NCI-H82 treated with DMSO at 0.1 percent for 48 hours (cell line): ENCODE measurements around the gene TBC1D1.
"Not testable (repeated sequence)": the region's sequence is repeated elsewhere in the genome, so short reads cannot be mapped to it uniquely, and the experiment has no call there.

ENCODE experiments used
- DNase-seq: peaks from one replicate; lab custom pipeline; 2025; ENCODE audit not compliant: unreplicated experiment; lab: John Stamatoyannopoulos, UW

The TBC1D1 gene

DNA sequence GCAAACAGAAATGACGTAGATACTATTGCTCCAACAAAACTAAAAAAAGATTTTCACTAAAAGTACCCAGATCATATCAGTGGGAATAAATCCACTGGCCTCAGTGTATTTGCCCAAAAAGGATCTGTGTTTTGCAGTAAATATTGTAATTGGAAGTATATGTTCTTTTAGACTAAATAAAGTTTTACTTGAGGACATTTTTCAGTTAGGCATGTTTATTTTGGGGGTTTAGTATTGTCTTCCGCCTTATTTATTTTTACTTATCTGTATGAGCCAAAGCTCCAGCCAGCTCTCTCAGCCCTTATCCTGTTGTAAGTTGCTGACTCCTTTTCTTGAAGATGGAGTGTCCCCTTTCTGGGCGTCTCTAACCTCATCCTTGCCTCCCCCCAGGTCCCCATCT is 119.1 kb downstream of the TBC1D1 start:
- no peak for DNase-seq

DNA sequence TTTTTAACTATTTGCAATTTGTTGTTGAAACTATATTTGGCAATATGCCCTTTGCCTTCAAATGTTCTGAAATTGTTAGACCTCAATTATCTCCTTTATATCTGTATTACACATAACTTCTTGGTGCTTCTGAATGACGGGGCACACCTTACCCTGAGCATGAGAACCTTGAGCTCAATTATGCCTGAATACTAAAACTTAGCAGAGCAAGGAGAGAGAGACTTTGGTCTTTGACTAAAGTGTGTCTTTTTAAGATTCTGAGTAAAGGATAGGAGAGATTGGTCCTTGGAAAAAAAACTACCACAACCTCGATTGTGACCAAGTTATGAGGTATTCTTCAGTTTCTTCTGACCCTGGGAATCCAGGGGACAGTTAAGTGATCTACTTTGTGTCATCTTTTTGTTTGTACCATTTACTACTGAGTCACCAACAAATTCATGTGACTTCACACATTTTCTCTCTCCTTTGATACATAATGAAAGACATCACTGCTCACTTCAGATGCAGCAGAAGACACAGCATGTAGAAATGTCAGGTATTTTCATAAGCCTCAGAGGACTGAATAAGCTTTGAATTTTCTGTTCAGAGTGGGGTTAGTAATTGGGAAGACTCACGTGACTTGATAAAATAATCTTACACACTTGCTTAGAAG is 120.8 kb downstream of the TBC1D1 start:
- DNase-seq, result no peak

DNA sequence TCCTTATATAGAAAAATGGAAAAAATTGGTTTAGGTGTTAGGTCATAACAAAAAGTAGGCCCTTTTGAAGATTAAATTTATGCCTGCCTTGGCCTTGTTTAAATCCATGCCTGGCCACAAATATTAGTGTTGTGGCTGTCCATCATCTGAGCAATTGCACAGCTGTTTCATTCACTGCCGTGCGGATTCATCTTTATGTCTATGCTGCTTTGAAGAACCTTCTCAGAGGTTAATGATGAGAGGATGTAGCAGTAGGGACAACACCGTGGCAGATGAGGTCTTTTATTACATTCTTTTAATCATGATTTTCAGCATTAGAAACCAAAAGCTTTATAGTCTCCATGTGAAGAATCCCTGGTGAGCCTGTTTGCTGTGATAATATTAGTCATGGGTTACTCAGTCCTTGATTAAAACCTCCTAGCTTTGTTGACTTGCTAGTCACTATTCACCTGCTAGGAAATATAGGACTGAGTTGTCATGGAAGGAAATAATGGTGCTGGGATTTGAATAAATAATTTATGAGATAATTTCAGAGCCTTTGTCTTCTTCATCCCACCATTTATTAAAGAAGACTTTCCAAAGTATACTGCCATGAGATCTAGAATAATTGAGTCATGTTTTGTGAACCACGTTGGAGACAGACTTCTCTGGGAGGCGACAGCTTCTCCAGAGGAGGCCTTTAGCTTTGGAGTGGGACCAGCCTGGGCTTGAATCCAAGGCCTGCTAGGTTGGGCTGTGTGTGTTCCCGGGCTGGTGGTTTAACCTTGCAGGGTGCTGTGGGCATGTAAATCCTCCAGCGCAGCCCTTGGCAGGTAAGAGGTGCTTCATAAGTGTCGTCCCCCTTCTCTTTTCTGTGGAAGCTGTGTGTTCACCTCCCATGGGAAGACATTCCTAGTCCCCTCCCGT is 122.8 kb downstream of the TBC1D1 start:
- no peak for DNase-seq

DNA sequence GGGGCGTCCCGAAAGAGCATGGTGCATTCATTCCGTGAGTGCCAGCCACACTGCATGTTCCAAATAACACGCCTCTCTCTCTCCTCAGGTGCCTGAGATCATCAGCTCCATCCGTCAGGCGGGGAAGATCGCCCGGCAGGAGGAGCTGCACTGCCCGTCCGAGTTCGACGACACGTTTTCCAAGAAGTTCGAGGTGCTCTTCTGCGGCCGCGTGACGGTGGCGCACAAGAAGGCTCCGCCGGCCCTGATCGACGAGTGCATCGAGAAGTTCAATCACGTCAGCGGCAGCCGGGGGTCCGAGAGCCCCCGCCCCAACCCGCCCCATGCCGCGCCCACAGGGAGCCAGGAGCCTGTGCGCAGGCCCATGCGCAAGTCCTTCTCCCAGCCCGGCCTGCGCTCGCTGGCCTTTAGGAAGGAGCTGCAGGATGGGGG is 123.6 kb downstream of the TBC1D1 start:
- DNase-seq, result no peak

DNA sequence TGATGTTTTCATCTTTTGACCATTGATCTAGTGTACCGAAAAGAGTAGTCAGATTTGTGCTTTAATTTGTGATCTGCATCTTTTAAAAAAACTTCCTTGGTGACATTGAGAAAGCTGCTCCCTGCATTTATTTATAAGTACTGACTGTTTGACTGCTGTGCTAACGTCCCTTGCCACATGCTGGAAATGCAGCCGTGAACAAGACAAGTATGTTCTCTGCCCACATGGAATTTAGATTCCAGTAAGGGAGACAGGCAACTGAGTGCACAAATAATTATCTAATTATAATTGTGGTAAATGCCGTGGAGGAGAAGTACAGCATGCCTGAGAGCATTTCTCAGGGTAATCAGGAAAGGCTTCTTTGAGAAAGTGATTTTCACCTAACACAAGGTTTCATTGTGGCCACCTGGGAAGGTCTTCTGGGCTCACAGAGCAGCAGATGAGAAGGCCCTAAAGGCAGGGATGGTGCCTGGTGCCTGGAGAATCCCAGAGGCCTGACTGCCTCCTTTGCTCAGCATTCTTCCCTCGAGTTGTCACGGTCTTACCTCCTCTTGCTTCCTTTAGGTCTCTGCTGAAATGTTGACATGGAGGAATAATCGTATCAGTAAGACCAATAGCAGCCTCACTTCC is 125.1 kb downstream of the TBC1D1 start:
- DNase-seq, result no peak

DNA sequence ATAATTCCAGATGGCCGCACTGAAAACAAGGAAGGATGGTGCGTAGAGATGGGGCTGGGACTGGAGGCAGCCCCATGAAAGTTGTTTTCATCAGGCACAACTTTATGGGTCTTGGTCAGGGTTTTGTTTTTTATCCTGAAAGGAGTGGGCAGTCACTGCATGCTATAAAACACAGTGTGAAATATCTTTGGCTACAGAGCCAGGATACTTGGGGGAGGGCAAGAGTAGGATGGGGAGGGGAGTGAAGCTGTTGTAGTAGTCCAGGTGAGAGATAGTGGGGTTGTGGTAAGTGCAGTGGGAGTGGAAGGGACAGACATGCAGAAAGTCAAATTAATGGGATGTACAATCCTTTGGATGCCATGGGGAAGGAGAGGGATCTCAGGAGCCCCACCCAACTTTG is 125.8 kb downstream of the TBC1D1 start:
- no peak for DNase-seq

DNA sequence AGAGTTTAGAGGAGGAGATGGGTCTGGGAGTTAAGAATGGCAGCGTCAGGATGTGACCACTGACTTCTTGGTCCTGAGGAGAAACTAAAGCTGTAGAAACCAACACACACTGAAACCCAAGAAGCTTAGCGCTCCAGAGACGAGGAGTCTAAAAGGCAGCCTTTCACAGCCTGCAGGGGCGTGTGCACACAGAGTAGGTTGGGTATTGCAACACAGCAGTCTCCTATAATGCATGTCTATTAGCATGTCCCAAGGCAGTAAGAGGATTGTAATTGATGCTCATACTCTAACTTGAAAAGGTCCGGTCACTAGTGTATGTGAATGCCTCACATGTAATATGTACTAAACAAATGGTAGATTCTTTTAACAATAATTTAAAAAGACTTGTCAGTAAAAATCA is 126.7 kb downstream of the TBC1D1 start:
- no peak for DNase-seq

DNA sequence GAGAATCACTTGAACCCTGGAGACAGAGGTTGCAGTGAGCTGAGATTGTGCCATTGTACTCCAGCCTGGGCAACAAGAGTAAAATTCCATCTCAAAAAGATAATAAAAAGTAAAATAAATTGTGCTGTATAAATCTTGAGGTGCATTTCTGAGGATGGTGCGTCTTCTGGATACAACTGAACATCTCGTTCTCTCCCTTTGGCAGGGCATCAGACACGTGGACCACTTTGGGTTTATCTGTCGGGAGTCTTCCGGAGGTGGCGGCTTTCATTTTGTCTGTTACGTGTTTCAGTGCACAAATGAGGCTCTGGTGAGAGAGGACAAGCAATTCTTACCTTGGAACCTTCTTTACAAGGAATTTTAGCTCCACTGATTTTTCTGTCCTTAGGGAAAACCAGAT is 129.5 kb downstream of the TBC1D1 start:
- no peak for DNase-seq

DNA sequence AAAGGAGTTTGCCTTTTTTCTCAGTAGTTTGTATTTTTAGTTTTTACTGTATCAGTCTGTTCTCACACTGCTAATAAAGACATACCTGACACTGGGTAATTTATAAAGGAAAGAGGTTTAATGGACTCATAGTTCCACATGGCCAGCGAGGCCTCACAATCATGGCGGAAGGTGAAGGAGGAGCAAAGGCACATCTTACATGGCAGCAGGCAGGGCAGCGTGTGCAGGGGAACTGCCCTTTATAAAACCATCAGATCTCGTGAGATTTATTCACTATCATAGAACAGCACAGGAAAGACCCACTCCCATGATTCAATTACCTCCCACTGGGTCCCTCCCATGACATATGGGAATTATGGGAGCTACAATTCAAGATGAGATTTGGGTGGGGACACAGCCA is 130.1 kb downstream of the TBC1D1 start:
- not testable (repeated sequence) for DNase-seq

DNA sequence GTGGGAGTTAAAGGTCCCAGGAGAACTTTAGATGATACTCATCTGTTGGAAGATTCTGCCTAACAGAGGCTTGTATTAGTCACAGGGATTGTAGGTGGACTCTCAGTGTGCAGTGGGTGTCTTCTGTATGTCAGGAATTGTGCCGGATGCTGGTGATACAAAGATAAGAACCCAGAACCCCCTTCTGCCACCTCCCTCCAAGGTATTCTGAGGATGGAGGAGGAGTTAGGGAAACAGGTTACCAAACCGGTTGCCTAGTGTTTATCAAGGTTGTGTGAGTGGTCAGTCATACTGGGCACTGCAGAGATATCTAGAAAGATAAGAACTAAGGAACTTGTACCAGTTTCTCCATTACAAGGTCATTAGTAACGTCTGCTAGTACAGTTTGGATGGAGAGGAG is 130.9 kb downstream of the TBC1D1 start:
- no peak for DNase-seq

DNA sequence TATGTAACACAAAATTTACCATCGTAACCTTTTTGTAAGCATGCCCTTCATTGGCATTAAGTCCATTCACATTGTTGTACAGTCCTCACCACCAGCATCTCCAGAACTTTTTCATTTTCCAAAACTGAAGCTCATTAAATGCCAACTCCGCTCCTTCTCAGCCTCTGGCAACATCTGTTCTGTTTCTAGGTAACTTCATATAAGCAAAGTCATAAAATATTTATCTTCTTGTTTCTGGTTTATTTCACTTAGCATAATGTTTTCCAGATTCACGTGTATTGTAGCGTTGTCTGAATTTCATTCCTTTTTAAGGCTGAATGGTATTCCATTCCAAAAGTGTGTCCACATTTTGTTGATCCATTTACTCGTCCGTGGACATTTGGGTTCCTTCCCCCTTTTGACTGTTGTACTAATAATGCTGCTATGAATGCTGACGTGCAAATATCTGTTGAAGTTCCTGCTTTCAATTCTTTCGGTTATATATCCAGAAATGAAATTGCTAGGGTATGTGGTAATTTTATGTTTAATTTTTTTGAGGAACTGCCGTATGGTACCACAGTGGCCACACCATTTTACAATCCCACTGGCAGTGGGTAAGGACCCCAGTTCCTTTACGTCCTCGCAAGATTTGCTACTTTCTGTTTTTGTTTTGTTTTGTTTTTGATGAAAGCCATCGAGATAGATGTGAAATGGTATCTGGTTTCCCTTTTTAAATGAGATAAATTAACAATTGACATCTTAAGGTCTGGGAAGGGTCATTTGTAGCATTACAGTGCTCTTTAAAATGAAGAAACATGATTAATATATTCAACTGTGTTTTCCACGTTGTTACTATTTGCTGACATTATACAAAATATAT is 132.7 kb downstream of the TBC1D1 start:
- no peak for DNase-seq

DNA sequence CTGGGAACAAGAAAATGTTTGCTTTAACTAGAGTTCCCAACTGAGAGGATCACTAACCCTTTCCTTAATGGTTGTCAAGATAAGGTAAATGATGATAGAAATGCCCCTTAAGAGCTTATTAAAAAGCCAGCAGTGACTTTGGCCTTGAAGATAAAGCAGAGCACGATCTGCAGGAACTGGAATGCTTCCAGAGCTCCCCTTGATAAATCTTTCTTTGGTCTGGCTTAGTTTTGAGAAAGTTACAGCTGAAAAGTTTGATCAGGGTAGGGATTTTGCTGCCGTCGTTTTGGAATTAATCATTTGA is 133.3 kb downstream of the TBC1D1 start:
- DNase-seq, result no peak

DNA sequence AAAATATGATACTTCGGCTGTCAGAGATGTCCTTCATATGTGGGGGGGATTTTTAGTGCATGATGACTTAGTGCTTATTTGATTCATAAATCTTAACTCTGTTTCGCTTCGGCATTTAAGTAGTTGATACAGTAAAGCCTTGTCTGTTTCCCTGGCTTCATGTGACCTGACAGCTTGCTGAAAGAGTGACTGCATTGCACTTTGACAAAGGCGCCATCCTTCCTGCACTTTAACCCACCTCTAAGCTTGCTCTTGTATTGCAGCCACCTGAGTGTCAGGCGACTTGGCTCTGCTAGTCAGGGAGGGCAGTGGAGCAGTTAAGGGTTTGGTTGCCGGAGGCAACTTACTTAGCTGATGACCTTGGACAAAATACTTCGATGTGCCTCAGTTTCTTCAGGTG is 134.8 kb downstream of the TBC1D1 start:
- no peak for DNase-seq

DNA sequence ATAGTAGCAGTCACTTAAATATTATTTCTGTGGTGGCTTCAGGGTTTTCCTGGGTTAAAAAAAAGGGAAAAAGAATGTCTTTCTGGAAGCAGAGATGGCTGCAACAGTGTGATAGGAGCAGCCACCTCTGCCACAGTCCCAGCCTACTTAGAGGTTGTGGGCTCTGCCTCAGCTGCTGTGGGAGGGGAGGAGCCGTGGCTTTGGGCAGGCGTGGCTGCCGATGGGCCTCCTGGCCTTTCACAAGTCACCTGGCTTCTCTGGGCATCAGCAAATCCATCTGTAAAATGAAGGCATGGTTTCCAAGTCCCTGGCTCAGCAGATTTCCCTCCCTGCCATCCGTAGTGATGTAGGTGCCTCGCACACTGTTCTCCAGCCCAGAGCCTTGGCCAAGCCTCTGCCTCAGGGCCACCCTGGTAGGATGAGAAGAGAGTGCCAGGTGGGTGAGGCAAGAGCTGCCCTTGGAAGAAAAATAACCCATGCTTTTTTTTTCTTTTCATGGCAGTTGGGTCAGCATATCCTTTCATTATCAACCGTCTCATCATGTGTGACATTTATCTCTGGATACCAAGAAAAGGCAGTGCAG is 135.4 kb downstream of the TBC1D1 start:
- DNase-seq, result no peak

DNA sequence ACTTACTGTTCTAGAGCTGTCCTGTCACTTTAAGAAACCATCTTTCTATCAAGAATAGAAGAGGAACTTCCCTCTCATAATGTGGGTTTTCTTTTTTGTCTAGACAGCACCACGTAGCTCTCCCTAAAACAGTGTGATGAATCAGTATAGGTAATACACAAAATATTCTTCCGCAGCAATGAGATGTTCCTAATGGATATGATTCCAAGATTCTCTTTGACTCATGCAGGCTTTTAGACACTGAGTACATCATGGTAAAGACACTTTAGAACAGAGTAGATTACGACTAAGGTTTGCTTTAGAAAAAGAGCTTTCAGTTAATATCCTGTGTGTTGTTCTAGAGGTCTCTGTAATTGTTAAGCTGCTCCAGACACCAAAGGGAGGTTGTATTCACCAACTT is 139.1 kb downstream of the TBC1D1 start:
- no peak for DNase-seq

DNA sequence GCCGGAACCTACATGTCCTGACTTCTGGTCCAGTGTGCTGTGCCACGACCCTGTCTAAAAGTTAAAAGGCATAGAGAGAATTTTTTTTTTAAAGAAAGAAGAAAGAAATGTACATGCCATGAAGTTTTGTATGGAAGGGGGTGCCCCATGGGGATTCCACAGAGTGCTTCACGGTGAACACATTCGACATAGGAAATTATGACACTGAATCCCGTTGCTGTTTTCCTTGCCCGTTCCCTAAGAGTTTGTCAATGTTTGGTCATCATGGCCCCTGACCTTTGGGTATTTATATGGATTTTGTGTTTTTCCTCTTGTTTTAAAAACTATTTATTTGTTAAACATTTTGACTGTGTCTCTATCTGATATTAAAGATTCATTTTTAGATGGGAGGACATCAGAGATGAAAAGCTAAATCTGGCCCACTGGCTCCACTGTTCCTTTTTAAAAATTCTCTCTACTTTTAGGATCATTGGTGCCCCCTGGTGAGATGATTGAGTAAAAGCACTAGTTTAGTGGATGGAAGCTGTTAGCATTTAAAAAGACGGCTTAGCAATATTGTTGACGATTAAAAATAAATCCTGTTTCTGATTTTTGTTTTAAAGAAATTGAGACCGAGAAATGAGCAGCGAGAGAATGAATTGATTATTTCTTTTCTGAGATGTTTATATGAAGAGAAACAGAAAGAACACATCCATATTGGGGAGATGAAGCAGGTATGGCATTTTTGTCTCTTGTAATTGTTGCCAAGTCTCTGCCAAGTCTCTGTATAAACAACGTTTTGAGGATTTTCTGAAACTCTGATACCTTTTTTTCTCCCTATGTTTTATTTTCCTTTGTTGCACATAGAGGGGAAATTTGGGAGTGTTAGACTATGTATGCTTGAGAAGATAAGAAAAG is 144.3 kb downstream of the TBC1D1 start:
- DNase-seq, result peak; percentile 5

DNA sequence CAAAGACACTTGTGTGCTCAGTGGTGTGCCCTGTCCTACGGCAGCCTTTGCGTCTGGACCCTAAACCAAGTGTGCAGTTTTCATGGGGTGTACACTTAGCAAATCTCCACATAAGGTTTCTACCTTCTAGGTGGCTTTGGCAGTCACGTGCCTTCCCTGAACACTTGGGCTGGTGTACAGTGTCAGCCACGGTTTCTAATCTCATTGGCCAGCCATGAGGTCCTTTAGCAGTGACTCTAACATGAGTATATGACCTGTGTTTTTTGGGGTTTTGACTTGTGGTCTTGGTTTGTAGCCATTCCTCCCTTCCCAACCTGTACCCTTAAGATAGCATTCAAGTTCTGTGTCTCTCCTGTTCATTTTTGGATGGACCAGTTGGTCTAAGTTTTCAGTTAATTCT is 145.7 kb downstream of the TBC1D1 start:
- no peak for DNase-seq

DNA sequence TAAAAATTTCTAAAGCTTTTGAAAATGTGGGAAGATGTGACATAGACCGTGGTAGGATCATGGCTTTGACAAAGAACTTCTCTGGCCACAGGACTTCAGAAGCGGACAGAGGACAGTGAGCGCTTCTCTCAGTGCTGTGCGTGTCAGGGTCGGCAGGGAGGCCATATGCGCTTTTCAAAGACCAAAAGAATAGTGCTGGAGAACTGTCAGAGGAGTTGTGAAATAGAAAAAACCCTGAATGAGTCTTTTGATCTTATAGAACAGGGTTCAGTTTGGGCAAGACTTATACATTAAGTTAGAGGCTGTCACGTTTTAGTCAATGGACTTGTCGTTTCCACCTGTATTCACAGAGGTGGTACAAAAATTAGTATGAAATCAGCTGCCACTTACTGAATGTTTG is 146.7 kb downstream of the TBC1D1 start:
- no peak for DNase-seq

DNA sequence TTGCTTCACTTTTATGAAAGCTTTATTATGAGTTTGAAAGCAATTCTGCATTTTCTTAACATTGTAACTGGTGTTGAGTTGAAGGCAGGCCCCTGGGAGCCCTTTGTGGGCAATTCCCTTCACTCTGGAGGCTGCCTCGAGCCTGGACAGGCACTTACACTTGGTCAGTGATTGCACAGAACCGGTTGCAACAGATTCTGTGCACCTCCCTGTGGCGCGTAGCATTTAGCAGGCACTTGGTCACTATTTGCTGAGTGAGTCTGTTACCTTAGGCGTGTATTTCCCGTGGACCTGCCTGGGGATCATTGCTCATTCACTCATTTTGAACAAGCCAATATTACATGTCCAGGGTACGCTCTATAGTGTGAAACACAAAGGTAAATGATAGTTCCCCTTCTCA is 149.7 kb downstream of the TBC1D1 start:
- no peak for DNase-seq

DNA sequence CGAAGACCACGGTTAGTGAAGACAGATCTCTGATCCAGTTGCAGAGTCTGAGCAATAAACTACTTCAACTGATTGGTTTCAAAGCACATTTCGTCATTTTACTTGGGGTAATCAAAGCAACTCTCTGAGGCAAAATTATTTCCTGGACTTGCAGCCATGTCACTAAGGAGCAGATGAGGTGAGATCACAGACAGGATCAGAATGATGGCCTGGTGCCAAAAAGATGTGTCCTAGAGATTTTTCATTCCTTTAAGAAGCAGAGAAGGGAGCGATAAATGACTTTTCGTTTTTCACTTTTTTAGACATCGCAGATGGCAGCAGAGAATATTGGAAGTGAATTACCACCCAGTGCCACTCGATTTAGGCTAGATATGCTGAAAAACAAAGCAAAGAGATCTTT is 153.2 kb downstream of the TBC1D1 start:
- DNase-seq, result no peak
